Fibroblast of skin of right quadriceps (primary cell): ENCODE measurements around the gene GPR119.
"Not testable (repeated sequence)": the region's sequence is repeated elsewhere in the genome, so short reads cannot be mapped to it uniquely, and the experiment has no call there.

Experiments
- DNase-seq: peaks from one replicate; pipeline ENCODE4 v3.0.0-alpha.2; 2013

GPR119 gene

GRCh38 chrX:130338869-130339268, 46.6 kb downstream of the GPR119 start:
- DNase-seq, result not testable (repeated sequence)

- no peak for DNase-seq
Measured at GRCh38 chrX:130336531-130336930, 48.9 kb downstream of the GPR119 start.
